NCI-H1092 treated with DMSO at 0.1 percent for 48 hours (cell line): ENCODE results near the gene CBFA2T3.
"Not testable (repeated sequence)": the region's sequence is repeated elsewhere in the genome, so short reads cannot be mapped to it uniquely, and the experiment has no call there.

Experiments used
- DNase-seq: peaks from one replicate; lab custom pipeline; 2025; lab: John Stamatoyannopoulos, UW

CBFA2T3 gene

DNA sequence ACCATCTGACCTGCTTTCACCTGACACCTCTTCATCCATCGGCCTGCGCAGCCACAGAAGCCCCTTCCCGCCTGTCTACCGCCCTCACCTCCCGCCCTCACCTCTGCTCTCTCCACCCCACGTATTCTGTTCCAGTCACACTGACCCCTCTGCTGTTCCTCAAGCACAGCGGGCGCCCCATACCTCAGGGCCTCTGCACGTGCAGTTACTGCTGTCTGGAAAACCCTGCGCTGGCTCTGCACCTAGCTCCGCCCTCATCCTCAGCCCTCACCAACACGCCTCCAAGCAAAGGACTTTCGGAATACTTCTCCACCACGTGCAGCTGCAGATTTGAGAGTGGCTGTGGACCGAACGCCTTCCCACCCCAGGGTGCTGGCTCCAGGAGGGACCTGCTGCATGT lies 85.9 kb downstream of the CBFA2T3 start:
- DNase-seq, result no peak

DNA sequence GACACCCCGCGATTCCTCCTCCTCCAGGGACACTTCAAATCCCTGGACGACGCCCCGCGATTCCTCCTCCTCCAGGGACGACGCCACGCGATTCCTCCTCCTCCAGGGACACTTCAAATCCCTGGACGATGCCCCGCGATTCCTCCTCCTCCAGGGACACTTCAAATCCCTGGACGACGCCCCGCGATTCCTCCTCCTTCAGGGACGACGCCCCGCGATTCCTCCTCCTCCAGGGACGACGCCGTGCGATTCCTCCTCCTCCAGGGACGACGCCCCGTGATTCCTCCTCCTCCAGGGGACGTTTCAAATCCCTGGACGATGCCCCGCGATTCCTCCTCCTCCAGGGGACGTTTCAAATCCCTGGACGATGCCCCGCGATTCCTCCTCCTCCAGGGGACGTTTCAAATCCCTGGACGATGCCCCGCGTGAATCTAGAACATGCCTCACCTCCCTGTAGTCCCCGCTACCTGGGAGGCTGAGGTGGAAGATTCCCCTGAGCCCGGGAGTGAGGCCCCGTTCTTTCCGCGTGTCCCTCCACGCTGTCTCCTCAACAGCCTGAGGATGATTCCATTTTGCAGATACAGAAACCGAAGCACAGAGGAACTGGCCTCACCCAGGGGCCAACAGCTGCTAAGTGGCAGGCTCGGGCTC lies 87.2 kb downstream of the CBFA2T3 start:
- not testable (repeated sequence) for DNase-seq

DNA sequence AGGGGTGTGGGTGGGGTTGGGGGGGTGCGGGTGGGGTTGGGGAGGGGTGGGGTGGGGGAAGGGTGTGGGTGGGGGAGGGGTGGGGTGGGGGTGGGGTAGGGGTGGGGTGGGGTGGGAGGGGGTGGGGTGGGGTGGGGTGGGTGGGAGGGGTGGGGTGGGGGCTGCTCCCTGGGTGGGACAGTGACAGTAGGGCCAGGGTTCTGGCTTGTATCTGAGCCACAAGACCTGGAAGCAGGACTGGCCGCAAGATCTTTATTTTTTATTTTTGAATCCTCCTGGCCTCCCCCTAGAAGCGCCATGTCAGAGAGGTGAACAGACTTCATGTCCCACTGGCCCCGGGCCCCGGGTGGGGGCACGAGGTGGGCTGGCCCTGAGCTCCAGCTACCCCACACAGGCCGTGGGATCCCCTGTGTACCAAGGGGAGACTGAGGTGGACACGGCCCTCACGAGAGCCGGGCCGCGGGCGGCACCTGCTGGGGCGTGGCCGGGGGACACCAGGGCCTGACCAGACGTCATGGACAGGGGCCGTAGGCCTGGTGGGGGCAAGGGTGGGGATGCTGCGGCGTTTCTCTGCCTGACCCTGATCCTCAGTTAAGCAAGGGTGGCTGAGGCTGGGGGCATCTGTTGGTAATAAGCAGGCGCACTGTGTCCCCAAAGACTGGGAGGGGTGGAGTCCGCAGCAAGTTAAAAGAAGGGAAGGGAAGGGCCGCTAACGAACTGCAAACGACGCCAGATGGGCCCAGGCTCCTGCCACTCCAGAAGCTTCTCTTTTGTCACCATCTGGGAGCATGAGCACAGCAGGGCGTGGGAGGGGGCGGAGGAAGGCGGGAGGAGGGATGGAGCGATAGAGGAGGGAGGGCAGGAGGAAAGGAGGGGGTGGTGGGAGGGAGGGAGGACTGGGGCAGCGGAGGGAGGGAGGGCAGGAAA lies 88.3 kb downstream of the CBFA2T3 start:
- DNase-seq, result no peak

DNA sequence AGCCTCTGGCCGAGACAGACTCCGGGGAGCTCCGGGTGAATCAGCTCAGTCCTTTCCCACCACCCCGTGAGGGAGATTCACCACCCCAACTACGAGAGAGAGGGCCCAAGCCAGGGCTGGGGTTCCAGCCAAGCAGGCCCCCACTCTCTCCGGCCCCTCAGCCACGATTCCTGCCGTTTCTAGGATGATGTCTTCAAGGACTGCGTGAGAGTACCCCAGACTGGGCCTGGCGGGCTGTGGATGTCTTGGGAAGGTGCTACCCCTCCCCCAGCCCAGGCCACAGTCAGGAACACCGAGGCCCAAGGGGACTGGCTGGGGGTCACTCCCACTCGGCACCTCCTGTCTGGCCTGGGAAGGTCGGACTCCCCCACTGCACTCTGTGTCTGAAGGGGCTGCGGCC lies 89.0 kb downstream of the CBFA2T3 start:
- no peak for DNase-seq

DNA sequence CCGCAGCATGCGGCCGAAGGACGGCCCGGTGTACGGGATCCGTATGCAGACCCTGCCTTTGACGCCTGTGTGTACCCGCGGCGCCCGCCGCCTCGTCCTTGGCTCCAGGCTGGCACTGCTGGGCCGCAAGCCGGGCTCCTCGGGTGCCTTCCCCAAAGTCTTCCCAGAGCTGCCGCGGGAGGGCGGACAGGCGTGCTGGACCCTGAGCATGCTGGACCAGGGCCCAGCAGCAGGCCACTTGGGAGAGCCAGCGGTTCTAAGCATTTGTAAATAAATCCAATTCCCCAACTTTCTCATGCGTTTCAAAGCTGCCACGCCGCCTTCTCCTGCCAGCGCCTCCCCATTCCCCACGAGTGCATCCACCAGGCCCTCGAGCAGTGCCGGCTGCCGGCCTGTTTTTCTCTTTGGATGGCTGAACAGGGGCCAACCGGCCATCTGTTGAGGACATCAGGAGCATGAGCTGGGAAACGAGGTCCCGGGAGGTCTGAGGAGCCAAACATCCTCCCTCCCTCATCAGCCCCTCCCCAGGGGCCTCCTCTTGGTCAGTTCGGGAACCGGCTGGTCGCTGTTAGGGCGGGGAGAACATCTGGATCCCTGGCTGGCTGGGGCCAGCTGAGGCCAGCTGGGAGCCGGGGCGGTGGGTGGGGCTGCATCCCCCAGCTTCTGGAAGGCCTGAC lies 90.0 kb downstream of the CBFA2T3 start:
- DNase-seq, result no peak

DNA sequence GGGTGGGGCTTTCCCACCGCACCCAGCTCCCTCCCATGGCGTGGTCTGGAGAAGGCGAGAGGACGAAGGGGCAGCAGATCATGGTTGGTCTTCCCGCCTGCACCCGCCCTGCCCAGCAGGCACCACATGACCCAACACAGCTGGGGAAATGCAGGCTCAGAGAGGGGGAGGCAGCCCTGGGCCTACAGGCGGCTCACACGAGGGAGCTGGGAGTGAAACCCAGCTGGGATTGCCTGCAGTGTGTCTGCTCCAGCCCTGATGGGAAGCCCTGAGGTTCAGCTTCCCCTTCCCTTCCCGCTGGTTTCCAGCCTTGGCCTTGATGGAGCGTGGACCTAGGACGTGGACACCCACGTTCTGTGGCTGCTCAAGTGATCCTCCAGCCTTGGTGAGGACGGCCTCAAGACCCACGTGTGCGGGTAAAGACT lies 90.6 kb downstream of the CBFA2T3 start:
- no peak for DNase-seq

DNA sequence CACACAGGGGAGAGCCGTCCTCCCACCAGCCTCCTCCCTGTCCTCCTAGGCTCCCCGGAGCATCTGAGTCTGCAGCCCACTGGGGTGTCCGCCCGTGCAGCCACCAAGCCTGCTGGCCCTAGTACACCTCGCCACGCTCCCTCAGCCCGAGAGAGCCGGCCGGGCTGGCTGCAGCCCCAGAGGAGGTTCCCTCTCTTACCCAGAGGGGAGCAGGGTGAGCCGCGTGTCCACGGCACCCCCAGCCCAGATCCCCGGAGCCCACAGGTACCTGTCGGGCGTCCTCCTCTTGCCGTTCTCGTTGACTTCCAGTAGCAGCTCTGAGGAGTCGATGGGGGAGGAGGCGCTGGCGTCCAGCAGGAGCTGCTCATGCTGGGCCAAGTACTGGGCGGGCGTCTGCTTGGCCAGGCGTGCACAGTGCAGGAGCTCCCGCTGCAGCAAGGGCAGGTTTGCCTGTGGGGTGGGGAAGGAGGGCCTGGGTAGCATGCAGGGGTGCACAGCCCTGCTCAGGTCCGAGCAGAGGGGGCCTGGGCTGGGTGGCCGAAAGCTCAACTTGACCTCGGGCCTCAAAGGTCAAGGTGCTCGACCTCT lies 91.2 kb downstream of the CBFA2T3 start:
- no peak for DNase-seq

DNA sequence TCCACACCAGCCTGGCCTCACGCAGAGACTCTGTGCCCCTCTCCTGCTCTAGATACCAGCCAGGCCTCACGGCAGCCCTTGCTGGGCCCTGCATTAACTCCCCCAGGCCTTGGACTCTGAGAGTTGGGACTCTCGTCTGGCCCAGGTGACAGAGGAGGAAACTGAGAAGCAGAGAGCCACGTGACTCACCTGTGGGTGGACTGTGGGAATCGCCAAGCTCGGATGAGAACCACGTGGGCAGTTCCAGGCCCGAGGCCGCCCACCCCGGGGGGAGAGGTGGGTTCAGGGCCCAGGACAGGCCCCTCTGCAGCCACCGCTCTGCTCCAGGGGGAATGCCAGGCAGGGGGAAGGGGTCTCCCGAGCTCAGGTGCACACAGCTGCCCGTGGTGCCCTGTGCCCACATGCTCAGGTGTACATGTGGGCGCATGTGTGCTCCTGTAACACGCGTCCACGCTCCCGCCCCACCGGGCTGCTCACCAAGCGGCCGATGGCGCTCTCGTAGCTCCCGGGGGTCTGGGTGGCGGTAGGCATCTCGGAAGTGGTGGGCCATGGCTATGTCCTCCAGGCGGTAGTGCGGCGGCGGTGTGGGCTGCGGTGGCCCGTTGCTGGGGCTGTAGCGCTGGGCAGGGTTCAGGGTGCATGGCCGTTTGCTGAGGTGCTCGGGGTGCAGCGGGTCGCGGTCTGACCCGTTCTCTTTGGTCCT lies 92.3 kb downstream of the CBFA2T3 start:
- DNase-seq, result no peak

DNA sequence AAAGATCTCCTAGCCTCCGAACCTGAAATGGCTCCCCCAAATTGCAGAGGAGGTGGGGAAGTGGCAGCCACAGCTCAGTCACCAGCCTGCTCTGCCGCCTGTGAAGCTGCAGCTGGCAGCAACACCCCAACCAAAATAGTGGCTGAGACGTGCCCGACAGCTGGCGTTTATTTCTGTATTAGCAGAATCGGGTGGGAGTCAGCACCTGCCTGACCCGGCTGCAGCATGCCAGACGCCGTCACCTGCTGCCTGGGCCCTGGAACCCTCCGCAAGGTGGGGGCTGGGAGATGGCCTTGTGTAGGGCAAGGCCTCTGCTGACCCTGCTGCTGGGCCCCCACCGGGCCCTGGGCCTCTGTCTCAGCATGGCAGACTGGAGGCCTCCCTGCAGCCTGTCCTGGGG lies 93.1 kb downstream of the CBFA2T3 start:
- peak; percentile 23 for DNase-seq

DNA sequence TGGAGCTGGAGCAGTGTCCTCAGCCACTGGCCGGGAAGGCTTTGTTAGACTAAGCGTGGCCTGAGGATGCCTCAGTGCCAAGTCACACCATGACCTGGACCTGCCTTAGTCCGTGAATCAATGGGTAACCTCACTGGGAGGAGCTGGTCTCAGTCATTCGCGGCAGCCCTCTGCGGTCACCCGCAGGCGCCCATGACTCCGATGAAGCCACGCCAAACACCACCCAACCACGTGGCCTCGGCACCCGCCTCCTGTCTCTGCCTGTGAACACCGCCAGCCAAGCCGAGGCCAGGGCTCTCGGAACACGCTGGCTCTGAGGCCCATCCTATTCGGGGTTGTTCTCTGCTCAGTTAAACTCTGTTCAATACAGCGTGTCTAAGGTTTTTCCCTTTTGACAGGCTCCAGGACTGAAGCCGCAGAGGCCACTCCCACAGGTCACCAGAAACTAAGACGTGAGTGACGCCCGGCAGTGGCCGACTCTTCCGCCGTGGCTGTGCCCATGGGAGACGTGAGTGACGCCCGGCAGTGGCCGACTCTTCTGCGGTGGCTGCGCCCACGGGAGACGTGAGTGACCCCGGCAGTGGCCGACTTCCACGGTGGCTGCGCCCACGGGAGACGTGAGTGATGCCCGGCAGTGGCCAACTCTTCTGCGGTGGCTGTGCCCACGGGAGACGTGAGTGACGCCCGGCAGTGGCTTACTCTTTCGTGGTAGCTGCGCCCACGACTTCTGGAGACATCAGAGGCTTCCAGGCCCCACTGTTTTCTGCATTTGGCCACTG lies 93.7 kb downstream of the CBFA2T3 start:
- DNase-seq, result no peak

DNA sequence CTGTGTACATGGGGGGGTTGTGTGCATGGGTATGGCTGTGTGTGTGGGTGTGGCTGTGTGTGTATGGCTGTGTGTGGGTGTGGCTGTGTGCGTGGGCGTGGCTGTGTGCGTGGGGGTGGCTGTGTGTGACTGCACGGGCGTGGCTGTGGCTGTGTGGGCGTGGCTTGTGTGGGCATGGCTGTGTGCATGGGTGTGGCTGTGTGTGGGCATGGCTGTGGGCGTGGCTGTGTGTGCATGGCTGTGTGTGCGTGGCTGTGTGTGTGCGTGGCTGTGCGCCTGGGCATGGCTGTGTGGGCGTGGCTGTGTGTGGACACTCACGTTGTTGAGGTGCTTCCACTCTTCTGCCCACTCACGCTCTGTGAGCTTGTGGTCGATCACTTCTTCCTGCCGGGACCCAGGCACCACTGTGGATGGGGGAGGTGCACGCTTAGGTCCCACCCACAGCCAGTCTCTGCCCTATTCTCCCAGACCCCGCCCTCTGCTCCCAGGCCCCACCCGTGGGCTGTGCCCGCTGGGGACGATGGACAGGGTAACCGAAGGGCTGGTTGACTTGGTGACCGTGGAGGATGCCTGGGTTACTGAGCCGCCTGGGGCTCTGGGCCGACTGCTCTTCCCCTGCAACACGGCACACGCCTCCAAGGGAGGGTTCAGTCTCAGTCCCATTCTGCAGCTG lies 94.5 kb downstream of the CBFA2T3 start:
- DNase-seq, result no peak

DNA sequence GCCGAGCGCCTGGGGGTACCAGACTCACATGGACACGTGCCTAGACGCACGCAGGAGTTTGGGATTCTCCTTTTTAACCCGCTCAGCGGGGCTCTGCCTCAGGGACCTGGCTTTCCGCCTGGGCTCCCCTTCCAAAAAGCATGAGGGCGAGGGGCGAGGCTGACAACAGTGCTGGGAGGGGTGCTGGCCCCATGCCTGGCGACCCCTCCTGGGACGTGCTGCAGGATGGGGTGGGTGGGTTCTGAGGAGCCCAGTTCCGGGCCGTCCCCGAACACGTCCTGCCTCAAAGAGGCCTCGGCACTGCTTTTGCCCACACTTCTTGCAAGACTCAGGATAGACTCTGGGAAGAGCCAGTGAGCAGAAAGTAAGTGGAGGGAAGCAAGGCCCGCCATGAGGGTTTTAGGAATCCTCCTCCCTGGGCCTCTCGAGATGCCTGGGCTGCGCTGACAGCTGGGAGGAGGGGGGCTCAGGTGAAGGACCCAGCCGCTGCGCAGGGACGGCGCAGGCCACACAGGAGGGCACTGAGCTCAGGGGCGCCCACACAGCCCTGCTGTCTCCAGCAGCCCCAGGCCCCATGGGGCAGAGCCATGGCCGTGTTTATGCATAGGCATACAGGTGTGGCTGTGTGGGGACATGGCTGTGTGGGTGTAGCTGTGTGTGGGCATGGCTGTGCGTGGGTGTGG lies 95.2 kb downstream of the CBFA2T3 start:
- no peak for DNase-seq

DNA sequence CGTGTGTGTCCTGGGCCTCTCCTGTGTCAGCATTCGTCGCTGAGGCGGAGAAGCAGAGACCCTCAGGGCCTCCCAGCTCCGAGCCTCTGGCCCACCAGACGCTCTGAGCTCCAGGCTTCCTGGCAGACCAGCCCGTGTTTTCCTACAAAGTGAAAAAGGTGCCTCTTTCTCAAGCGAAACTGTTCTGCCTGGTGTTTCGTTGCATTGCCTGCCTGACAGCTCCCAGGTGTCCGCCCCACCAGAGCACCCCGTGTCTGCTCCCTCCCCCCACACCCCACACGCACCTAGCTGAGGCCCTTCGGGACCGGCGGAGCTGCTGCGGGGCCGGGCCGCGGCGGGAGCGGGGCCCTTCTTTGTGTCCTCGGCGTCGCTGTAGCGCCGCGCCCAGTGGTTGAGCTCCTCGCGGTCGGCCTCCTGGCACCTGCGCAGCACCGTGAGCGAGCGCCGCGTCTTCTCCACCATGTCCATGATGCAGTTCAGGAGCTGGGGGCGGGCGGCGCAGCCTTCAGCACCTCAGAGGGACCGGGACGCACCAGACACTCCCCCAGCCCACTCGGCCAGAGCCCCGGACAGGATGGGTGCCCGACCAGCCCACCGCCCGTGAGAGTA lies 95.9 kb downstream of the CBFA2T3 start:
- DNase-seq, result no peak

DNA sequence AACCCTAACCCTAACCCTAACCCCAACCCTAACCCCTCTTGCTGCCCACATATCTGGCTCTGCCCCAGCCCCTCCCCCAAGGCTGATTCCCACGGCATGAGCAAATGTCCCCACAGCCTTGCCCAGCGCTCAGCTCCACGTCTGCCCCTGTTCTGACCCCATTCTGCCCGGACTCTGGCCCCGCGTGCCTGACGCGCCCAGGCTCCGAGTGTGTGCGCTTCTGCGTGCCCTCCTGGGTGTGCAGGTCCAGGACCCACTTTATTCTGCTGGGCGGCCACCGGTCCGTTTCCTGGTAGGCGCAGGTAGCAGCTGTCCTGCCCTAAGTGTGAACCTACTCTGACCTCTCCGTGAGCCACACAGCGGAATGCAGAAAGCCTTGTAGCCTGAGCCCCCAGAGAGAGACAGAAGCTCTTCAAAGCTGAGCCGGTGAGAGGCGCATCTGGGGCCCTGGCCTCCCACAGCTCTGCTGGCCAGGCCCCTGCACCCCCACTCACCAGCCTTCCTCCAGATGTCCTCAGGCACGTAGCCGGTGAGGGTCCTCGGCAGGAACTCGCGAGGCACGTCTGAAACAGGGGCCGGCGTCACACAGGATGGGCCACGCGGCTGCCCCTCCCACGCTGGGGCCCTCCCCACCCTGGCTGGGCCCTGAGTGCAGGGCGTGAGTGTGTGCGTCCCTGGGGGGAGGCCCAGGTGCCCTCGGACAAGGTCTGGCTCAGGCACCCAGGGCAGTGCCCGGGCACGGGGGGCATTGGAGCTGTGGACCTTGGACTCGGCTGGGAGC lies 96.6 kb downstream of the CBFA2T3 start:
- no peak for DNase-seq

DNA sequence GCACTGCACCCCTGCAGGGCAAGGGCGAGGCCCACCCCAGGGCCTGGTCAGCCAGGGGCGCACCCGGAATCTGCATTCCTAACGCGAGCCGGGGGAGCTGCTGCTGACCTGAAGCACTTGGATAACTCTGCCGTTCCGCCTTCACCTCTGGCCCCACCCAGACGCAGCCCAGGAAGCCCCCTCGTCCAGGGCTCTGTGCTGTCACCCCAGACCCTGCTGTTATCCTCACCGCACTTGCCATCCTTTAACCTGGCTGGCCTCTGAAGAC lies 97.3 kb downstream of the CBFA2T3 start:
- DNase-seq, result no peak

DNA sequence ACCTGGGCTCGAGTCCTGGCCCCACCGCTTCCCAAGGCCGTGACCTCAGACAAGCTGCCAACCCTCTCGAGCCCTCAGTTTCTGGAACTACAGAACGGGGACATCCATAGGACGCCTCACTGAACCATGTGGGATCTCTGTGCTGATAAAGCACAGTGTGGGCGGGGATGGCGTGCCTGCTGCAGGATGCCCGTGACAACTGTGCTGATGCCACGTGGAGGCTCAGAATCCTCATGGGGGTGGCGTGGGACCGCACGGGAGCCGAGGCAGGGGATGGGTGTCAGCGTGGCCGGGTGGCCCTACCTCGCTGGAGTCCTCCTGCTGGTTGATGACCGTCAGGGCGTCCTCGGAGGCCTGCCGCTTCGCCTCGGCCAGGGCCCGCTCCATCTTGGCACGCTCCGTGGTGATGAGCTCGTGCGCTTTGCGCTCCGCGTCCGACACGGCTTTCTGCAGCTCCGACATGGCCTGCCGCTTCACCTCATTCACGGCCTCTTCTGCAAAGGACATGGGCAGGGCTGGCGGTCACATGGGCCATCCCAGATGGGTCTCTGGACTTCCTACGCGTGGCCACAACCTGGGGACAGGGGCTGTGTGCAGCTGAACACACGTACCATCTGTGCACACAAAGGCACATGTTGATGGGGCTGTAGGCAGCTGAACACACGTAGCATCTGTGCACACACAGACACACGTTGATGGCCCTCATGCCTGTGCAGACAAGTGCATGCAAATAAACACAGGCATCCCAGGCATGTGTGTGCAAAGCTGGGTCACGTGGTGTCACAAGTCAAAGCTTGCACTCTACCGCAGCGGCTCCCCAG lies 97.8 kb downstream of the CBFA2T3 start:
- DNase-seq, result no peak

DNA sequence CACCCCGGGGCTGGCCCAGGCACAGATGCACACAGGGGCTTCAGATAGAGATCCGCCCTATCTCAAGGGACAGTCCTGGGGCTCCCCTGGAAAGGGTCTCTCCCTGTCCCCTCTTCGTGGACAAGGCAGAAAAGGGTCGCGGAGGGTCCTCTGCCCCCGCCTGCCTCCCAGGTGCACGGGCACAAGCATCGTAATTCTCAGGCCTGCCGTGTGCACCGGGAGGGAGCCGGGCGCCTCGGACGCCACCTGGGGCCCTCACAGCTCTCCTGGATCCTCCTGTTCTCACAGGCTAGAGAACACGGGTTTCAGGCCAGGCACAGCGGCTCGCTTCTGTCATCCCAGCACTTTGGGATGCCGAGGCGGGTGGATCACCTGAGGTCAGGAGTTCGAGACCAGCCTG lies 98.7 kb downstream of the CBFA2T3 start:
- no peak for DNase-seq
